Omental fat pad (tissue), 4 donors: ENCODE data around the gene TEX2. TPM values are rescaled to one million over a fixed set of nuclear protein-coding genes. Genes with fewer than 3 reads are reported as not detected.
A peak's percentile ranks its signal among the peaks of the same experiment; 100 is the strongest.

Source experiments
- ATAC-seq: fragments of 150-250 bp; one replicate; pipeline ENCODE4 v1.9.1; 2016; ENCODE audit warnings: mild to moderate bottlenecking, moderate library complexity; ENCODE audit not compliant: low FRiP score
- DNase-seq: peaks from one replicate; pipeline ENCODE4 v3.0.0-alpha.2; 2019; ENCODE audit warnings: low spot score
- CTCF ChIP-seq, 3 donors: fragments of 450-650 bp; IDR thresholded peaks; one replicate each; pipeline ENCODE4 v1.5.1; 2016 to 2017; ENCODE audit warnings: antibody characterized with exemption in 3 of 3, mild to moderate bottlenecking in 3 of 3, moderate library complexity in 2 of 3
- total RNA-seq, 4 donors: library from RNA; depleted of rRNA; stranded (reverse); fragments of >200 nt; gene quantifications; one replicate each; pipeline ENCODE4 v1.1.0, GENCODE V29; 2016

TEX2 gene
- total RNA-seq, 4 donors from 2014 or later = 34.8 to 113 (median 85.2) TPM

GRCh38 chr17:64133546-64134215 is 129.4 kb downstream of the TEX2 start:
- DNase-seq = no peak
- peak in 1 of 3 donors; percentile 5 for TF ChIP-seq CTCF (IDR thresholded peaks at IDR 0.05)
- ATAC-seq = no peak

DNA sequence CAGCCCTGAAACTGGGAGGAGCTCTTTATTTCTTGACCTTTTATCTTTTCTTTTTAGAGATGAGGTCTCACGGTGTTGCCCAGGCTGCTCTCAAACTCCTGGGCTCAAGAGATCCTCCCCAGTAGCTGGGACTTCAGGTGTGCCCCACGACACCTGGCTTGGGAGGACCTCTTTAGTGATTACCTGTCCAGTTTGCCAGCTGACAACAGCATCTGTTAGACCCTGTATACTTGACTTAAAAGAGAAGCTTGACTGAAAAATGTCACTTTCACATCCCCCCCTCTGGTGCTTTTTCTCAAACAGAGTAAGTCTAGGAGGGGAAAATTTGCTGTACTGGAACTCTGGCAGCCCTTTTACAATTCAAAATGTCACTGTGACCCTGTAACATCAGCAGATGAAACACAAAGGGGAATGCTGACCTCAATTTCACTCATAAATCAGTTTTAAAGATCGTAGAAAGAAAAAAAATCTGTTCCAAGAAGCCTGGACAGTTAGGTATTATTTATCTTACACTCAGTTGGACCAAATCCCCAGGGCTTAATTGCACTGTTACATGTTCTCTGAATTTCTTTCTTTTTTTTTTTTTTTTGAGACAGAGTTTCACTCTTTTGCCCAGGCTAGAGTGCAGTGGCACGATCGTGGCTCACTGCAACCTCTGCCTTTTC is 131.3 kb downstream of the TEX2 start:
- ATAC-seq (no peak), DNase-seq (no peak)
- TF ChIP-seq CTCF (IDR thresholded peaks at IDR 0.05) = no peak

GRCh38 chr17:64130559-64131001 is 132.5 kb downstream of the TEX2 start:
- ATAC-seq (peak; percentile 13), DNase-seq (no peak)
- no peak for TF ChIP-seq CTCF (IDR thresholded peaks at IDR 0.05)

DNA sequence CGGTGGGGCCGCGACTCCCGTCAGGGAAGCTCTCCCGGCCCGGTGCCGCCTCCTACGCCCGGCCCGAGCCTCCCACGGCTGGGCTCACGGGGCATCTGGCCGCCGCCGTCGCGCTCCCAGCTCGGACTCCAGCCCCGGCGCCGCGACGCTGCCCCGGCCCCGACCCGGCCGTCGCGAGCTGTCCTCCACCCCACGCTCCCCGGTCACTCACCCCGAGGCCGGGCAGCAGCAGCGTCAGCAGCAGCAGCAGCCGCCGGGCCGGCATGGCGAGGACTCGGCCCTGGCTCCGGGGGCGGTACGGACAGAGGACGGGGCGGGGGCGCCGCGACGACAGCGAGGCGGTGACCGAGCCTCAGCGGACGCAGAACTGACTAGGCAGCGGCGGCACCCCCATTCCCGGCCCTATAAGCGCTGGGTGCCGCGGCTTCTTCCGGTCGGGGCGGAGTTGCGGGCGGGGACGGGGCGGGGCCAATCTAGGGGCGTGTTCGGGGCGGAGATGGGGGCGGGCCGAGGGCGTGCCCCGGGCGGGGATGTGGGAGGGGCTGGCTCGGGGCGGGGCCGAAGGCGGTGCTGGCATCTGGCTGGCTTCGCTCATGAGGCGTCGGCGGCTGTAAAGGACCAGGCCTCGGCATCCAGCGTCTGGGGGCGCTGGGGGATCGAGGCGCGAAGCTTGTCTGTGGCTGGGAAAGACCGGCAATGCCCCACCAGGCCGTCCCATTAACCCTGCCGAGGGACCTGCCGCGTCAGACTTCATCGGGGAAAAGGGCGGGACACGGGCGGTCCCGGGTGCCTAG is 133.1 kb downstream of the TEX2 start, which contains the start of gene ERN1:
ERN1 (minus strand) TSS at position 380 of the 794 bp plus-strand sequence; CDS start at position 265, 115 bp downstream.
- TF ChIP-seq CTCF (IDR thresholded peaks at IDR 0.05) = no peak
- peak; percentile 81 for DNase-seq
- peak; percentile 92 for ATAC-seq

GRCh38 chr17:64129515-64129764 is 133.6 kb downstream of the TEX2 start:
- DNase-seq = no peak
- no peak for TF ChIP-seq CTCF (IDR thresholded peaks at IDR 0.05)
- ATAC-seq = peak; percentile 2

DNA sequence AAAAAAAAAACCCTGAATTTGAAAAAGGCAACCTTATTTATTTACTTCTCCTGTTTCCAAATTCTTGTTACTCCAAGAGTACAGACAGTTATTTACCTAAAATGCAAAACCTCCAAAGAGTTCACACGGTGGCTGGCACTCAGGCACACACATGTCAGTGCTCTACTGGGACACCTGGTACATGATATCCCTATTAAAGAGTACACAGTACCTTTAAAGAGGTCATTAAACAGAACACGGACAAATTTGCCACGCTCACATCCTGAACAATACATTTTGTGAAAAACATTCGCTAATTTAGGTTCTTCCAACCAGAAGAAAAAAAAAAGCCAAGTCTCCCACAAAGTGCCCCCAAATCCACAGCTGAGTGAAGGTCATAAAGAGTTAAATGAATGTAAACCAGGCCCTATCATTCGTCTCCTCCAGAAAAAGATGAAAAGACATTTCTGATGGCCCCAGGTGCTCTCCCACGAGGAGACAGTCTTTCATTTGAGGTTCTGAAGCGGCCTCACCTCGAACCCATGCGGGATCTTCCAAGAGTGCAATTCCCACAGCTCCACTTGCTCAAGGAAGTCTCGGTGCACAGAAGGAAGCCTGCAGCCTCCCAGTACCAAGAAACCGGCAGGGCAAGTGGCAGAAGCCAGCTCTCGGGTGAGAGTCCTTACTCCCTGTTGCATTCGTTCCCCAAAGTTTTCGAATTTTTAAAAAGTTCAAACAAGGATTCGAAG is 134.1 kb downstream of the TEX2 start:
- DNase-seq (no peak), ATAC-seq (no peak)
- no peak for TF ChIP-seq CTCF (IDR thresholded peaks at IDR 0.05)
